ENCODE results near the gene SLC25A6.
"Not testable (repeated sequence)": the region's sequence is repeated elsewhere in the genome, so short reads cannot be mapped to it uniquely, and the experiment has no call there.

The SLC25A6 gene

GRCh38 chrX:1351981-1352714 is 39.8 kb downstream of the SLC25A6 start:
- in situ Hi-C loops (cut with HindIII; ENCODE audit: low sequenced_read_pairs): no loop called here
- no peak for DNase-seq (ENCODE audit: low read depth, low spot score)
- H3K4me3 ChIP-seq (ENCODE audit: low read depth, low read length): no peak overlapping the region
- no peak for TF ChIP-seq CTCF (IDR thresholded peaks at IDR 0.05; ENCODE audit: low read depth, low read length)

- H3K4me3 ChIP-seq (ENCODE audit: low read depth, low read length); in situ Hi-C loops (cut with HindIII; ENCODE audit: low sequenced_read_pairs); DNase-seq (ENCODE audit: low read depth, low spot score): not testable (repeated sequence)
Observed at GRCh38 chrX:1349606-1350005, 42.3 kb downstream of the SLC25A6 start.

- H3K4me3 ChIP-seq (ENCODE audit: low read depth, low read length): no peak overlapping the region
- no peak for TF ChIP-seq CTCF (IDR thresholded peaks at IDR 0.05; ENCODE audit: low read depth, low read length)
- no peak for DNase-seq (ENCODE audit: low read depth, low spot score)
- in situ Hi-C loops (cut with HindIII; ENCODE audit: low sequenced_read_pairs): no loop called here
Observed at GRCh38 chrX:1341545-1342184, 50.2 kb downstream of the SLC25A6 start.

GRCh38 chrX:1336948-1337779 is 54.7 kb downstream of the SLC25A6 start:
- DNase-seq (ENCODE audit: low read depth, low spot score): no peak
- no peak overlapping the region for H3K4me3 ChIP-seq (ENCODE audit: low read depth, low read length)
- TF ChIP-seq CTCF (IDR thresholded peaks at IDR 0.05; ENCODE audit: low read depth, low read length): no peak
- in situ Hi-C loops (cut with HindIII; ENCODE audit: low sequenced_read_pairs): no loop called here

GRCh38 chrX:1336331-1336943 is 55.5 kb downstream of the SLC25A6 start, which contains the start of gene IL3RA:
IL3RA (plus strand) TSS chrX:1336785; CDS start chrX:1341766, 4,981 bp downstream.
- no peak within 1 kb of the TSS for H3K4me3 ChIP-seq (ENCODE audit: low read depth, low read length)
- in situ Hi-C loops (cut with HindIII; ENCODE audit: low sequenced_read_pairs): no loop called here
- TF ChIP-seq CTCF (IDR thresholded peaks at IDR 0.05; ENCODE audit: low read depth, low read length): no peak
- no peak for DNase-seq (ENCODE audit: low read depth, low spot score)
